Measurements from ENCODE around the gene SPDEF.

SPDEF gene

GRCh38 chr6:34573567-34574183 is 17.5 kb upstream of the SPDEF start:
- POLR2A ChIA-PET, result no interaction called here
- CTCF ChIA-PET, result interaction anchor here (1.0 to 1.6 kb wide), 3 partner anchors 35 to 410 kb away, joined by 3 to 5 read pairs (median 3); no protein-coding TSS in a partner anchor
- TF ChIP-seq CTCF (IDR thresholded peaks at IDR 0.05; ENCODE audit: insufficient read depth, low read length, missing control alignments), result no peak
- no peak overlapping the region for H3K4me3 ChIP-seq (ENCODE audit: low read depth, low read length)
- DNase-seq (ENCODE audit: low read depth, low spot score), result no peak

GRCh38 chr6:34572585-34572984 is 16.5 kb upstream of the SPDEF start:
- TF ChIP-seq CTCF (IDR thresholded peaks at IDR 0.05; ENCODE audit: insufficient read depth, low read length, missing control alignments), result no peak
- no peak overlapping the region for H3K4me3 ChIP-seq (ENCODE audit: low read depth, low read length)
- ChIA-PET CTCF (interaction anchor here (1.6 kb wide), 1 partner anchor 409 kb away, joined by 5 read pairs; no protein-coding TSS in a partner anchor), POLR2A (no interaction called here)
- no peak for DNase-seq (ENCODE audit: low read depth, low spot score)

- ChIA-PET CTCF (no interaction called here), POLR2A (no interaction called here)
- no peak overlapping the region for H3K4me3 ChIP-seq (ENCODE audit: low read depth, low read length)
- no peak for DNase-seq (ENCODE audit: low read depth, low spot score)
- TF ChIP-seq CTCF (IDR thresholded peaks at IDR 0.05; ENCODE audit: insufficient read depth, low read length, missing control alignments), result no peak
Observed at GRCh38 chr6:34572021-34572420, 15.9 kb upstream of the SPDEF start.

GRCh38 chr6:34571388-34571787 is 15.3 kb upstream of the SPDEF start:
- POLR2A ChIA-PET, result no interaction called here
- DNase-seq (ENCODE audit: low read depth, low spot score), result no peak
- CTCF ChIA-PET, result no interaction called here
- H3K4me3 ChIP-seq (ENCODE audit: low read depth, low read length), result no peak overlapping the region
- no peak for TF ChIP-seq CTCF (IDR thresholded peaks at IDR 0.05; ENCODE audit: insufficient read depth, low read length, missing control alignments)

GRCh38 chr6:34570066-34570833 is 14.1 kb upstream of the SPDEF start:
- POLR2A ChIA-PET, result no interaction called here
- H3K4me3 ChIP-seq (ENCODE audit: low read depth, low read length), result no peak overlapping the region
- DNase-seq (ENCODE audit: low read depth, low spot score), result no peak
- CTCF ChIA-PET, result interaction anchor here (0.7 kb wide), 1 partner anchor 44 kb away, joined by 3 read pairs; no protein-coding TSS in a partner anchor
- TF ChIP-seq CTCF (IDR thresholded peaks at IDR 0.05; ENCODE audit: insufficient read depth, low read length, missing control alignments), result no peak

GRCh38 chr6:34569361-34569973 is 13.3 kb upstream of the SPDEF start:
- no peak for TF ChIP-seq CTCF (IDR thresholded peaks at IDR 0.05; ENCODE audit: insufficient read depth, low read length, missing control alignments)
- no peak overlapping the region for H3K4me3 ChIP-seq (ENCODE audit: low read depth, low read length)
- ChIA-PET CTCF (no interaction called here), POLR2A (no interaction called here)
- DNase-seq (ENCODE audit: low read depth, low spot score), result no peak

All from AG04449 (cell line).